GM19328 (cell line): ENCODE results near the gene MMP15.
"Not testable (repeated sequence)": the region's sequence is repeated elsewhere in the genome, so short reads cannot be mapped to it uniquely, and the experiment has no call there.

Experiments used
- ATAC-seq: cut with Tn5 transposase; IDR thresholded peaks from one replicate; pipeline ENCODE4 v1.9.1; 2021; ENCODE audit warnings: mild to moderate bottlenecking, moderate library complexity; ENCODE audit not compliant: unreplicated experiment

Gene MMP15

GRCh38 chr16:58025351-58026138 is at the start of gene MMP15:
Gene MMP15, plus strand, starts transcription at chr16:58025754. Its CDS starts 597 bp downstream, at chr16:58026351.
- ATAC-seq = peak; percentile 62

- ATAC-seq = no peak
Observed at GRCh38 chr16:57976331-57976796, 49.2 kb upstream of the MMP15 start.

- no peak for ATAC-seq
Observed at GRCh38 chr16:57977418-57978069, 48.0 kb upstream of the MMP15 start.

- ATAC-seq = not testable (repeated sequence)
Observed at GRCh38 chr16:57978070-57978465, 47.5 kb upstream of the MMP15 start.

GRCh38 chr16:57979006-57979585 is 46.5 kb upstream of the MMP15 start:
- no peak for ATAC-seq

- ATAC-seq = no peak
Observed at GRCh38 chr16:57981636-57982035, 43.9 kb upstream of the MMP15 start.

GRCh38 chr16:57982385-57982784 is 43.2 kb upstream of the MMP15 start:
- ATAC-seq = no peak

GRCh38 chr16:57984443-57985203 is 40.9 kb upstream of the MMP15 start:
- ATAC-seq = no peak

- no peak for ATAC-seq
Observed at GRCh38 chr16:57985204-57986181, 40.1 kb upstream of the MMP15 start.

GRCh38 chr16:57986196-57986595 is 39.4 kb upstream of the MMP15 start:
- ATAC-seq = no peak

GRCh38 chr16:57987441-57988177 is 37.9 kb upstream of the MMP15 start:
- ATAC-seq = no peak

- no peak for ATAC-seq
Observed at GRCh38 chr16:57988929-57989328, 36.6 kb upstream of the MMP15 start.

- ATAC-seq = no peak
Observed at GRCh38 chr16:57991551-57992059, 33.9 kb upstream of the MMP15 start.

- no peak for ATAC-seq
Observed at GRCh38 chr16:57992084-57992483, 33.5 kb upstream of the MMP15 start.

- no peak for ATAC-seq
Observed at GRCh38 chr16:57993438-57993837, 32.1 kb upstream of the MMP15 start.

GRCh38 chr16:57993897-57994296 is 31.7 kb upstream of the MMP15 start:
- no peak for ATAC-seq

- no peak for ATAC-seq
Observed at GRCh38 chr16:57994361-57994760, 31.2 kb upstream of the MMP15 start.

- ATAC-seq = no peak
Observed at GRCh38 chr16:57994778-57995177, 30.8 kb upstream of the MMP15 start.
